GM12878 (cell line): ENCODE measurements around the gene DNAH9. TPM values are rescaled to one million over a fixed set of nuclear protein-coding genes. Genes with fewer than 3 reads are reported as not detected.

Source experiments
- ATAC-seq: fragments of 200-7000 bp; cut with Tn5 transposase; 3 replicates; pipeline ENCODE4 v1.9.1; 2020; ENCODE audit warnings: mild to moderate bottlenecking, moderate library complexity
- BruUV-seq: library from RNA; stranded (reverse); fragments of 400-500 nt; replicated peaks from 2 replicates; lab custom pipeline; 2021; lab: Mats Ljungman, UMichigan
- CTCF ChIA-PET: fragments of 300-600 bp; sonication (Branson Sonifier 250); formaldehyde crosslinking; extraction: SDS; loops from one replicate; lab custom pipeline; 2021; ENCODE audit warnings: inconsistent platforms; lab: Yijun Ruan, JAX
- POLR2A ChIA-PET: fragments of 350-600 bp; formaldehyde crosslinking; extraction: SDS; loops from one replicate; lab custom pipeline; 2021; ENCODE audit warnings: inconsistent platforms; lab: Charles Lee
- RAD21 ChIA-PET: fragments of 300-600 bp; sonication (Branson Sonifier 250); formaldehyde crosslinking; loops from one replicate; lab custom pipeline; 2023; ENCODE audit warnings: antibody characterized with exemption; ENCODE audit not compliant: unreplicated experiment; lab: Charles Lee
- SMC1A ChIA-PET: fragments of 300-600 bp; sonication (Branson Sonifier 250); formaldehyde crosslinking; loops from one replicate; lab custom pipeline; 2023; ENCODE audit not compliant: unreplicated experiment, uncharacterized antibody; lab: Charles Lee
- DNase-seq: peaks from one replicate; pipeline ENCODE4 v3.0.0-alpha.2; 2011; ENCODE audit warnings: low read depth, low spot score
- FAIRE-seq: peaks from 3 replicates; lab custom pipeline; 2011; peaks lifted over from hg19 to GRCh38; lab: Jason Lieb, UNC
- H2AFZ ChIP-seq: 2 replicates; pipeline ENCODE4 v1.6.0; 2011; ENCODE audit warnings: low read depth, low read length, control low read depth; ENCODE audit not compliant: control insufficient read depth
- H3K27ac ChIP-seq: 2 replicates; pipeline ENCODE4 v1.5.1; 2011; ENCODE audit warnings: control low read depth; ENCODE audit not compliant: control insufficient read depth, insufficient read depth
- H3K27me3 ChIP-seq, 2 experiments: replicated peaks in 1 of 2; 2 replicates each; pipeline versions ENCODE4 v1.6.0 to v1.6.1; 2011; ENCODE audit warnings: low read length in 1 of 2; ENCODE audit not compliant: control insufficient read depth in 2 of 2, insufficient read depth in 2 of 2
- H3K36me3 ChIP-seq, 2 experiments: 2 replicates each; pipeline ENCODE4 v1.5.1; 2011; ENCODE audit warnings: low read length in 1 of 2; ENCODE audit not compliant: control insufficient read depth in 2 of 2, insufficient read depth in 2 of 2
- H3K4me1 ChIP-seq: 2 replicates; pipeline ENCODE4 v1.6.1; 2011; ENCODE audit warnings: mild to moderate bottlenecking, low read length, moderate library complexity, mixed read lengths; ENCODE audit not compliant: control insufficient read depth, insufficient read depth
- H3K4me2 ChIP-seq: 2 replicates; pipeline ENCODE4 v1.6.0; 2011; ENCODE audit warnings: control low read depth; ENCODE audit not compliant: control insufficient read depth, insufficient read depth
- H3K4me3 ChIP-seq: fragments of 200-600 bp; sonication (generic); 2 replicates; pipeline ENCODE4 v1.5.1; 2016
- H3K79me2 ChIP-seq: 2 replicates; pipeline ENCODE4 v1.6.0; 2011; ENCODE audit warnings: low read length; ENCODE audit not compliant: control insufficient read depth, insufficient read depth
- H3K9ac ChIP-seq: 2 replicates; pipeline ENCODE4 v1.8.0; 2011; ENCODE audit warnings: low read length, control low read depth, mixed read lengths; ENCODE audit not compliant: control insufficient read depth, insufficient read depth
- H3K9me3 ChIP-seq: replicated peaks from 3 replicates; pipeline ENCODE4 v1.5.1; 2011; ENCODE audit warnings: mild to moderate bottlenecking, low read length; ENCODE audit not compliant: control insufficient read depth, insufficient read depth
- H4K20me1 ChIP-seq: 2 replicates; pipeline ENCODE4 v1.6.0; 2011; ENCODE audit not compliant: control insufficient read depth, insufficient read depth
- ELK1 ChIP-seq: IDR thresholded peaks from 2 replicates; pipeline ENCODE4 v1.6.1; 2012; ENCODE audit warnings: low read depth, low read length, improper control_type of control experiment
- IKZF2 ChIP-seq, 2 experiments: fragments of 450-650 bp; IDR thresholded peaks; 2 replicates each; pipeline ENCODE4 v1.6.1; 2017; ENCODE audit warnings: mild to moderate bottlenecking in 2 of 2, moderate library complexity in 2 of 2
- KAT2A ChIP-seq: conservative IDR thresholded peaks from 2 replicates; pipeline ENCODE4 v1.6.1; 2011; ENCODE audit warnings: low read depth, low read length; ENCODE audit not compliant: control insufficient read depth
- KDM1A ChIP-seq: fragments of 200-600 bp; sonication (generic); IDR thresholded peaks from 2 replicates; pipeline ENCODE4 v1.6.1; 2016; ENCODE audit warnings: borderline replicate concordance
- KLF5 ChIP-seq: fragments of 450-650 bp; IDR thresholded peaks from 2 replicates; pipeline ENCODE4 v1.6.1; 2014; ENCODE audit warnings: mild to moderate bottlenecking; ENCODE audit not compliant: partially characterized antibody
- NFYA ChIP-seq: IDR thresholded peaks from 2 replicates; pipeline ENCODE4 v1.6.1; 2011; ENCODE audit warnings: low read depth, mild to moderate bottlenecking, low read length, improper control_type of control experiment, borderline replicate concordance
- SREBF1 ChIP-seq: IDR thresholded peaks from 2 replicates; pipeline ENCODE4 v1.6.1; 2012; ENCODE audit warnings: mild to moderate bottlenecking, low read length
- TCF3 ChIP-seq: IDR thresholded peaks from 2 replicates; pipeline ENCODE4 v1.6.1; 2012; ENCODE audit warnings: low read depth, mild to moderate bottlenecking, low read length, borderline replicate concordance; ENCODE audit not compliant: insufficient read depth
- ZNF24 ChIP-seq: fragments of 450-650 bp; IDR thresholded peaks from 2 replicates; pipeline ENCODE4 v1.6.1; 2017; ENCODE audit warnings: antibody characterized with exemption, mild to moderate bottlenecking
- ZNF622 ChIP-seq: fragments of 450-650 bp; IDR thresholded peaks from 2 replicates; pipeline ENCODE4 v1.6.1; 2017; ENCODE audit warnings: mild to moderate bottlenecking, inconsistent platforms
- WGBS: methylation state at CpG from one replicate; pipeline ENCODE4 v1.1.6; 2016; ENCODE audit warnings: low lambda C conversion rate; ENCODE audit not compliant: insufficient replicate concordance, insufficient coverage; ENCODE audit errors: missing lambda C conversion rate; 5-methylcytosine and 5-hydroxymethylcytosine counted together
- in situ Hi-C: fragments of 300-500 bp; cut with MboI; formaldehyde crosslinking; loops from 9 replicates; pipeline ENCODE4 v1.14.3; 2018; ENCODE audit warnings: mixed read lengths
- intact Hi-C: fragments of 100-400 bp; cut with micrococcal nuclease; formaldehyde crosslinking; loops from one replicate; pipeline ENCODE4 v1.14.2; 2022; ENCODE audit not compliant: unreplicated experiment
- polyA plus RNA-seq, 11 experiments: library from polyadenylated mRNA; depleted of rRNA in 4 of 11; unstranded in 6 of 11; stranded (reverse) in 5 of 11; fragments of >200 nt; fragmentation: Nextera tagmentation in 4 of 11; fragmentation: Illumina TruSeq in 1 of 11; extraction: Ambion mirVana in 4 of 11; extraction: Trizol in 1 of 11; gene quantifications; 1 replicate in 1 of 11; 2 replicates in 10 of 11; pipeline versions ENCODE4 v1.2.1 to v1.2.3, GENCODE V29; 2011 to 2016; ENCODE audit warnings: inconsistent platforms in 2 of 11, missing spikeins in 2 of 11, low read depth in 1 of 11
- total RNA-seq, 4 experiments: library from RNA; depleted of rRNA in 3 of 4; stranded (reverse); fragments of >200 nt in 3 of 4; fragmentation: Illumina TruSeq in 1 of 4; extraction: Trizol in 1 of 4; gene quantifications; 2 replicates each; pipeline versions ENCODE4 v1.2.1 to v1.2.3, GENCODE V29; 2013 to 2021

DNAH9 gene
- total and polyA plus RNA-seq, 10 of the 15 experiments (the other 5 are each of a cell fraction or from before 2014, with no cell fraction given) = 0.10 to 0.40 (median 0.19) TPM; not detected in 7

DNA sequence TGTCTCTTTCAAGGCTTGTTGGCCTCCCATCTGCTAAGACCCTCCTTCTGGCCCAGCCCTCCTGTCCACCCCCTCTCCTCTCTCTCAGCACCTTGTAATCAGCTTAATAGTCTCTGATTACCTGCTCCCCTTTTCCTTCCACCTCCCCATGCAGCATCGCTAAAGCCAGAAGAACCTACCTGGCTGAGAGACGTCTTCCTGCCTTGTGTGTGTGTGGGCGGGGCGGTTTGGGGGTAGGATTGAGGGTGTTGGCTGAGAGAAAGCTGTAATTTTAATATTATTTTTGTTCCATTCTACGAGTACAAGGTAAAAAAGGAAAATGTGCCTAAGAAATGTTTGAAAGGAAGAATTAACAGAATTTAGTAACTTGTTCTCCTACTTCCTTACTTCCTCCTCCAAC lies 3.4 kb downstream of the DNAH9 start:
- intact Hi-C loops (no loop called here), in situ Hi-C loops (no loop called here)
- POLR2A ChIA-PET = no interaction called here
- SMC1A ChIA-PET = no interaction called here
- Histone ChIP-seq H3K9ac (no peak overlapping the region), H3K27ac (no peak overlapping the region), H3K4me3 (no peak overlapping the region), H3K4me1 (no peaks in the 10 kb centered on the region), H3K4me2 (no peak overlapping the region), H3K79me2 (no peaks in the 10 kb centered on the region), H4K20me1 (no peaks in the 10 kb centered on the region), H2AFZ (no peak overlapping the region), H3K27me3 (no peaks in the 10 kb centered on the region), H3K36me3 (no peaks in the 10 kb centered on the region), H3K9me3 (no peaks in the 10 kb centered on the region; the same call in 2 of the 3 replicates)
- no peak for TF ChIP-seq NFYA
- TF ChIP-seq KLF5 = no peak
- no peak for TF ChIP-seq TCF3
- TF ChIP-seq KDM1A = no peak
- no peak for TF ChIP-seq ZNF622
- no peak for TF ChIP-seq SREBF1
- TF ChIP-seq IKZF2 (IDR thresholded peaks at IDR 0.05) = no peak
- no peak for TF ChIP-seq ELK1
- no peak for TF ChIP-seq ZNF24
- no peak for TF ChIP-seq KAT2A
- FAIRE-seq (no peak), DNase-seq (no peak), ATAC-seq (no peak)
- no TSS peak for BruUV-seq
- CTCF ChIA-PET = no interaction called here
- RAD21 ChIA-PET = no interaction called here
- WGBS = 34% methylated on average over 5 of the region's 5 CpGs
